HepG2 (cell line): ENCODE data around the gene SNAI1. TPM values are rescaled to one million over a fixed set of nuclear protein-coding genes. Genes with fewer than 3 reads are reported as not detected.

Experiments used
- ATM ChIP-seq: fragments of 450-650 bp; IDR thresholded peaks from 2 replicates; pipeline ENCODE4 v1.7.1; 2017; ENCODE audit warnings: mild to moderate bottlenecking, borderline replicate concordance
- CAMTA2 ChIP-seq: sonication (generic); formaldehyde crosslinking; IDR thresholded peaks from 2 replicates; pipeline ENCODE4 v1.4.0; 2020; ENCODE audit warnings: mild to moderate bottlenecking, missing genetic modification reagents, borderline replicate concordance
- CBX5 ChIP-seq: sonication (generic); formaldehyde crosslinking; IDR thresholded peaks from 2 replicates; pipeline ENCODE4 v1.4.0; 2020; ENCODE audit warnings: missing genetic modification reagents, borderline replicate concordance
- CEBPG ChIP-seq: IDR thresholded peaks from 2 replicates; pipeline ENCODE4 v1.6.1; 2016
- ELF3 ChIP-seq: IDR thresholded peaks from 2 replicates; pipeline ENCODE4 v1.6.1; 2016; ENCODE audit warnings: missing genetic modification reagents, missing compliant biosample characterization
- GZF1 ChIP-seq: sonication (generic); formaldehyde crosslinking; IDR thresholded peaks from 2 replicates; pipeline ENCODE4 v1.5.1; 2020; ENCODE audit warnings: mild to moderate bottlenecking, missing genetic modification reagents
- IKZF1 ChIP-seq: fragments of 450-650 bp; IDR thresholded peaks from 2 replicates; pipeline ENCODE4 v1.7.1; 2016
- ISL2 ChIP-seq: sonication (generic); formaldehyde crosslinking; IDR thresholded peaks from 2 replicates; pipeline ENCODE4 v1.5.0; 2020; ENCODE audit warnings: missing genetic modification reagents
- MAFK ChIP-seq, 2 experiments: IDR thresholded peaks in 1 of 2; conservative IDR thresholded peaks in 1 of 2; 2 replicates each; pipeline ENCODE4 v1.6.1; 2011; ENCODE audit warnings: improper control_type of control experiment in 2 of 2, low read length in 2 of 2
- MED1 ChIP-seq: sonication (generic); formaldehyde crosslinking; IDR thresholded peaks from 2 replicates; pipeline ENCODE4 v1.4.0; 2020; ENCODE audit warnings: missing genetic modification reagents
- NCOA5 ChIP-seq: sonication (generic); formaldehyde crosslinking; IDR thresholded peaks from 2 replicates; pipeline ENCODE4 v1.4.0; 2020; ENCODE audit warnings: missing genetic modification reagents
- NR2F2 ChIP-seq: IDR thresholded peaks from 2 replicates; pipeline ENCODE4 v1.6.1; 2012; ENCODE audit warnings: low read depth, inconsistent platforms, borderline replicate concordance
- SALL1 ChIP-seq: sonication (generic); formaldehyde crosslinking; IDR thresholded peaks from 2 replicates; pipeline ENCODE4 v1.8.0; 2022; ENCODE audit warnings: mild to moderate bottlenecking, missing genetic modification reagents
- SKI ChIP-seq: fragments of 450-650 bp; IDR thresholded peaks from one replicate; pipeline ENCODE4 v1.6.1; 2018; ENCODE audit warnings: mild to moderate bottlenecking; ENCODE audit not compliant: partially characterized antibody
- TGIF2 ChIP-seq: IDR thresholded peaks from 2 replicates; pipeline ENCODE4 v1.6.1; 2016; ENCODE audit warnings: control low read depth, missing compliant biosample characterization
- THYN1 ChIP-seq: sonication (generic); formaldehyde crosslinking; IDR thresholded peaks from 2 replicates; pipeline ENCODE4 v1.8.1; 2023; ENCODE audit warnings: low read depth, mild to moderate bottlenecking, moderate library complexity, missing genetic modification reagents, borderline replicate concordance
- ZFP82 ChIP-seq: sonication (generic); formaldehyde crosslinking; IDR thresholded peaks from 2 replicates; pipeline ENCODE4 v1.5.1; 2020; ENCODE audit warnings: mild to moderate bottlenecking, missing genetic modification reagents, borderline replicate concordance
- ZNF180 ChIP-seq: sonication (generic); formaldehyde crosslinking; IDR thresholded peaks from 2 replicates; pipeline ENCODE4 v1.4.0; 2020; ENCODE audit warnings: low read depth, missing genetic modification reagents, borderline replicate concordance
- ZNF616 ChIP-seq: sonication (generic); formaldehyde crosslinking; IDR thresholded peaks from 2 replicates; pipeline ENCODE4 v1.5.0; 2020; ENCODE audit warnings: low read depth, mild to moderate bottlenecking, missing genetic modification reagents
- ZNF709 ChIP-seq: sonication (generic); formaldehyde crosslinking; IDR thresholded peaks from 2 replicates; pipeline ENCODE4 v1.5.0; 2020; ENCODE audit warnings: mild to moderate bottlenecking, missing genetic modification reagents
- ZNF749 ChIP-seq: sonication (generic); formaldehyde crosslinking; IDR thresholded peaks from 2 replicates; pipeline ENCODE4 v1.8.0; 2022; ENCODE audit warnings: mild to moderate bottlenecking, missing genetic modification reagents, moderate library complexity, borderline replicate concordance
- ZNF841 ChIP-seq: sonication (generic); formaldehyde crosslinking; IDR thresholded peaks from 2 replicates; pipeline ENCODE4 v1.8.1; 2023; ENCODE audit warnings: missing genetic modification reagents, borderline replicate concordance
- polyA plus RNA-seq, 8 experiments: library from polyadenylated mRNA; depleted of rRNA in 3 of 8; stranded (reverse) in 7 of 8; unstranded in 1 of 8; fragments of >200 nt; fragmentation: Illumina TruSeq in 4 of 8; extraction: Trizol in 4 of 8; gene quantifications; 2 replicates each; pipeline versions ENCODE4 v1.2.1 to v1.2.3, GENCODE V29; 2011 to 2016; ENCODE audit warnings: low read depth in 4 of 8, missing spikeins in 1 of 8, mixed read lengths in 1 of 8; ENCODE audit not compliant: insufficient read depth in 1 of 8
- total RNA-seq, 5 experiments: library from RNA; depleted of rRNA; stranded (reverse); fragments of >200 nt; fragmentation: Illumina TruSeq; extraction: Trizol; gene quantifications; 2 replicates each; pipeline ENCODE4 v1.2.3, GENCODE V29; 2016; ENCODE audit warnings: low read depth in 1 of 5
- TF ChIP-seq, protein P1 (sequence below): sonication (generic); formaldehyde crosslinking; conservative IDR thresholded peaks from 2 replicates; pipeline ENCODE4 v1.4.0; 2020; ENCODE audit warnings: missing genetic modification reagents
- TF ChIP-seq, protein P2 (sequence below): sonication (generic); formaldehyde crosslinking; IDR thresholded peaks from 2 replicates; pipeline ENCODE4 v1.5.0; 2020; ENCODE audit warnings: missing genetic modification reagents
- TF ChIP-seq, protein P3 (sequence below): sonication (generic); formaldehyde crosslinking; IDR thresholded peaks from 2 replicates; pipeline ENCODE4 v1.5.0; 2020; ENCODE audit warnings: mild to moderate bottlenecking, missing genetic modification reagents, borderline replicate concordance
- TF ChIP-seq, protein P4 (sequence below): sonication (generic); formaldehyde crosslinking; IDR thresholded peaks from 2 replicates; pipeline ENCODE4 v1.4.0; 2020; ENCODE audit warnings: missing genetic modification reagents

SNAI1 gene
- total and polyA plus RNA-seq, 2 of the 13 experiments (the other 11 are each of a cell fraction or from before 2014, with no cell fraction given), result 1.3 to 1.4 TPM

DNA sequence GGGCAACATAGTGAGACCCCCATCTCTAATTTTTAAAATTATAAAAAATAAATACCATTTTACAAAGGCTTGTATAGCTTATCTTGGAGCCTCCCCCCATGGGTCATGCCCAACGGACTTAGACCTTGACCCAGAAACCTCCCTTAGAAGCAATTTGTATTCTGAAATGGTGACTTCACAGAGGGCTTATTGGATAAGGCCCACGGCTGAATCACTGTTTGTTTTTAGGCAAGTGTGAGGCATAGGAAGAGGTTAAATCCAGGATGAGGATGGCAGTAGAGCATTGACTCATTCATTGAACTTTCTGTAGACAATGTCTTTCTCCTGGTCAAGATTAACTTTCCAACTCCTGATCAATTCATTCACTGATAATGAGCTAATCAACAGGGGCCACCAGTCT, 6.2 kb upstream of the SNAI1 start (continued):
- TF ChIP-seq, protein P1, sequence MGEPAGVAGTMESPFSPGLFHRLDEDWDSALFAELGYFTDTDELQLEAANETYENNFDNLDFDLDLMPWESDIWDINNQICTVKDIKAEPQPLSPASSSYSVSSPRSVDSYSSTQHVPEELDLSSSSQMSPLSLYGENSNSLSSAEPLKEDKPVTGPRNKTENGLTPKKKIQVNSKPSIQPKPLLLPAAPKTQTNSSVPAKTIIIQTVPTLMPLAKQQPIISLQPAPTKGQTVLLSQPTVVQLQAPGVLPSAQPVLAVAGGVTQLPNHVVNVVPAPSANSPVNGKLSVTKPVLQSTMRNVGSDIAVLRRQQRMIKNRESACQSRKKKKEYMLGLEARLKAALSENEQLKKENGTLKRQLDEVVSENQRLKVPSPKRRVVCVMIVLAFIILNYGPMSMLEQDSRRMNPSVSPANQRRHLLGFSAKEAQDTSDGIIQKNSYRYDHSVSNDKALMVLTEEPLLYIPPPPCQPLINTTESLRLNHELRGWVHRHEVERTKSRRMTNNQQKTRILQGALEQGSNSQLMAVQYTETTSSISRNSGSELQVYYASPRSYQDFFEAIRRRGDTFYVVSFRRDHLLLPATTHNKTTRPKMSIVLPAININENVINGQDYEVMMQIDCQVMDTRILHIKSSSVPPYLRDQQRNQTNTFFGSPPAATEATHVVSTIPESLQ (CRISPR knock-in tag), result no peak
- TF ChIP-seq THYN1 (CRISPR knock-in tag) (no peak), CEBPG (CRISPR knock-in tag) (no peak; the same call in 1 of the 2 replicates), CBX5 (CRISPR knock-in tag) (no peak), MAFK (conservative IDR thresholded peaks at IDR 0.05 in 1 of 2, IDR thresholded peaks at IDR 0.05 in 1 of 2; ENCODE audit: low read length in 2 of 2) (no peak), TGIF2 (CRISPR knock-in tag) (no peak), CAMTA2 (CRISPR knock-in tag) (no peak), SALL1 (CRISPR knock-in tag) (no peak; the same call in 1 of the 2 replicates), ISL2 (CRISPR knock-in tag) (no peak), MED1 (CRISPR knock-in tag) (peak; percentile 23; the same call in 1 of the 2 replicates), ELF3 (CRISPR knock-in tag) (no peak), ATM (no peak), GZF1 (no peak), NCOA5 (CRISPR knock-in tag) (no peak), ZNF180 (CRISPR knock-in tag) (no peak), ZNF616 (CRISPR knock-in tag) (no peak), ZFP82 (CRISPR knock-in tag) (no peak), ZNF709 (CRISPR knock-in tag) (no peak), IKZF1 (no peak), ZNF841 (CRISPR knock-in tag) (no peak), SKI (peak; percentile 50), NR2F2 (peak; percentile 56; the same call in 1 of the 2 replicates), ZNF749 (CRISPR knock-in tag) (no peak)
- TF ChIP-seq, protein P2, sequence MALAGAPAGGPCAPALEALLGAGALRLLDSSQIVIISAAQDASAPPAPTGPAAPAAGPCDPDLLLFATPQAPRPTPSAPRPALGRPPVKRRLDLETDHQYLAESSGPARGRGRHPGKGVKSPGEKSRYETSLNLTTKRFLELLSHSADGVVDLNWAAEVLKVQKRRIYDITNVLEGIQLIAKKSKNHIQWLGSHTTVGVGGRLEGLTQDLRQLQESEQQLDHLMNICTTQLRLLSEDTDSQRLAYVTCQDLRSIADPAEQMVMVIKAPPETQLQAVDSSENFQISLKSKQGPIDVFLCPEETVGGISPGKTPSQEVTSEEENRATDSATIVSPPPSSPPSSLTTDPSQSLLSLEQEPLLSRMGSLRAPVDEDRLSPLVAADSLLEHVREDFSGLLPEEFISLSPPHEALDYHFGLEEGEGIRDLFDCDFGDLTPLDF (CRISPR knock-in tag), result no peak
- TF ChIP-seq, protein P3, sequence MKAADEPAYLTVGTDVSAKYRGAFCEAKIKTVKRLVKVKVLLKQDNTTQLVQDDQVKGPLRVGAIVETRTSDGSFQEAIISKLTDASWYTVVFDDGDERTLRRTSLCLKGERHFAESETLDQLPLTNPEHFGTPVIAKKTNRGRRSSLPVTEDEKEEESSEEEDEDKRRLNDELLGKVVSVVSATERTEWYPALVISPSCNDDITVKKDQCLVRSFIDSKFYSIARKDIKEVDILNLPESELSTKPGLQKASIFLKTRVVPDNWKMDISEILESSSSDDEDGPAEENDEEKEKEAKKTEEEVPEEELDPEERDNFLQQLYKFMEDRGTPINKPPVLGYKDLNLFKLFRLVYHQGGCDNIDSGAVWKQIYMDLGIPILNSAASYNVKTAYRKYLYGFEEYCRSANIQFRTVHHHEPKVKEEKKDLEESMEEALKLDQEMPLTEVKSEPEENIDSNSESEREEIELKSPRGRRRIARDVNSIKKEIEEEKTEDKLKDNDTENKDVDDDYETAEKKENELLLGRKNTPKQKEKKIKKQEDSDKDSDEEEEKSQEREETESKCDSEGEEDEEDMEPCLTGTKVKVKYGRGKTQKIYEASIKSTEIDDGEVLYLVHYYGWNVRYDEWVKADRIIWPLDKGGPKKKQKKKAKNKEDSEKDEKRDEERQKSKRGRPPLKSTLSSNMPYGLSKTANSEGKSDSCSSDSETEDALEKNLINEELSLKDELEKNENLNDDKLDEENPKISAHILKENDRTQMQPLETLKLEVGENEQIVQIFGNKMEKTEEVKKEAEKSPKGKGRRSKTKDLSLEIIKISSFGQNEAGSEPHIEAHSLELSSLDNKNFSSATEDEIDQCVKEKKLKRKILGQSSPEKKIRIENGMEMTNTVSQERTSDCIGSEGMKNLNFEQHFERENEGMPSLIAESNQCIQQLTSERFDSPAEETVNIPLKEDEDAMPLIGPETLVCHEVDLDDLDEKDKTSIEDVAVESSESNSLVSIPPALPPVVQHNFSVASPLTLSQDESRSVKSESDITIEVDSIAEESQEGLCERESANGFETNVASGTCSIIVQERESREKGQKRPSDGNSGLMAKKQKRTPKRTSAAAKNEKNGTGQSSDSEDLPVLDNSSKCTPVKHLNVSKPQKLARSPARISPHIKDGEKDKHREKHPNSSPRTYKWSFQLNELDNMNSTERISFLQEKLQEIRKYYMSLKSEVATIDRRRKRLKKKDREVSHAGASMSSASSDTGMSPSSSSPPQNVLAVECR, result no peak
- TF ChIP-seq, protein P4, sequence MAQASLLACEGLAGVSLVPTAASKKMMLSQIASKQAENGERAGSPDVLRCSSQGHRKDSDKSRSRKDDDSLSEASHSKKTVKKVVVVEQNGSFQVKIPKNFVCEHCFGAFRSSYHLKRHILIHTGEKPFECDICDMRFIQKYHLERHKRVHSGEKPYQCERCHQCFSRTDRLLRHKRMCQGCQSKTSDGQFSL, result no peak
